Measurements from ENCODE around the gene WNT7B. TPM values are rescaled to one million over a fixed set of nuclear protein-coding genes. Genes with fewer than 3 reads are reported as not detected.

Gene WNT7B
- total and polyA plus RNA-seq, 2 donors (not counting 1 experiment from before 2014, with no cell fraction given): 0.22 to 0.67 TPM

GRCh38 chr22:45983797-45984196, 6.8 kb upstream of the WNT7B start:
- Histone ChIP-seq H3K9ac (ENCODE audit: low read length) (no peak overlapping the region), H3K9me3 (ENCODE audit: control extremely low read depth in 1 of 3, control insufficient read depth in 2 of 3, insufficient read depth in 1 of 3, low read length in 2 of 3) (peaks cover 0 to 39% (median 10%) of the 10 kb centered on the region in 3 donors), H3K36me3 (replicated peaks in 1 of 2; ENCODE audit: control extremely low read depth in 1 of 2, control insufficient read depth in 1 of 2, extremely low read depth in 1 of 2, insufficient read depth in 2 of 2, low read length in 1 of 2) (no peaks in the 10 kb centered on the region), H4K20me1 (ENCODE audit: control insufficient read depth, insufficient read depth, low read length, poor library complexity, severe bottlenecking) (no peaks in the 10 kb centered on the region), H3K79me2 (ENCODE audit: control insufficient read depth, insufficient read depth, low read length) (no peaks in the 10 kb centered on the region), H3K4me3 (ENCODE audit: control extremely low read depth in 1 of 5, extremely low read depth in 1 of 5, insufficient read depth in 1 of 5, low read depth in 2 of 5, low read length in 4 of 5) (no peak overlapping the region), H3K27ac (ENCODE audit: low read length in 2 of 2) (no peak overlapping the region), H3K4me2 (replicated peaks; ENCODE audit: low read depth, low read length, poor library complexity, severe bottlenecking) (no peak overlapping the region), H3K4me1 (ENCODE audit: control insufficient read depth in 2 of 2, insufficient read depth in 2 of 2, low read length in 2 of 2) (peaks cover 5 to 7% of the 10 kb centered on the region in 2 donors), H3K27me3 (replicated peaks in 1 of 4; ENCODE audit: control extremely low read depth in 1 of 4, control insufficient read depth in 3 of 4, insufficient read depth in 4 of 4, low read length in 3 of 4) (peaks cover 0 to 8% (median 4%) of the 10 kb centered on the region in 4 experiments), H2AFZ (ENCODE audit: insufficient read depth, low read depth, low read length, poor library complexity, severe bottlenecking) (no peak overlapping the region)
- Mint-ChIP-seq H3K27ac (no peak overlapping the region), H3K4me1 (no peaks in the 10 kb centered on the region), H3K27me3 (peaks cover 6% of the 10 kb centered on the region), H3K4me3 (no peak overlapping the region), H3K9me3 (ENCODE audit: insufficient read depth) (peaks cover 3% of the 10 kb centered on the region)
- ChIA-PET CTCF (interaction anchor here (1.0 kb wide), 1 partner anchor 22 kb away, joined by 3 read pairs; no protein-coding TSS in a partner anchor), POLR2A (no interaction called here)
- TF ChIP-seq CTCF (IDR thresholded peaks at IDR 0.05) (no peak), EZH2 (IDR thresholded peaks at IDR 0.05; ENCODE audit: borderline replicate concordance, insufficient read depth, low read depth, low read length, poor library complexity, severe bottlenecking) (no peak)
- DNase-seq (no peak), ATAC-seq (ENCODE audit: low read depth) (no peak)
- 83% methylated on average over 5 of the region's 5 CpGs for WGBS (ENCODE audit: insufficient coverage)
- intact Hi-C loops (cut with micrococcal nuclease): no loop called here

- no peak for TF ChIP-seq CTCF (IDR thresholded peaks at IDR 0.05)
- no peak for TF ChIP-seq EZH2 (IDR thresholded peaks at IDR 0.05; ENCODE audit: borderline replicate concordance, insufficient read depth, low read depth, low read length, poor library complexity, severe bottlenecking)
- H3K4me3 Mint-ChIP-seq: no peak overlapping the region
- Histone ChIP-seq H2AFZ (ENCODE audit: insufficient read depth, low read depth, low read length, poor library complexity, severe bottlenecking) (no peak overlapping the region), H3K79me2 (ENCODE audit: control insufficient read depth, insufficient read depth, low read length) (no peaks in the 10 kb centered on the region), H4K20me1 (ENCODE audit: control insufficient read depth, insufficient read depth, low read length, poor library complexity, severe bottlenecking) (no peaks in the 10 kb centered on the region), H3K27ac (ENCODE audit: low read length in 2 of 2) (no peak overlapping the region), H3K27me3 (replicated peaks in 1 of 4; ENCODE audit: control extremely low read depth in 1 of 4, control insufficient read depth in 3 of 4, insufficient read depth in 4 of 4, low read length in 3 of 4) (peaks cover 0 to 19% (median 9%) of the 10 kb centered on the region in 4 experiments), H3K4me3 (ENCODE audit: control extremely low read depth in 1 of 5, extremely low read depth in 1 of 5, insufficient read depth in 1 of 5, low read depth in 2 of 5, low read length in 4 of 5) (no peak overlapping the region), H3K4me2 (replicated peaks; ENCODE audit: low read depth, low read length, poor library complexity, severe bottlenecking) (no peak overlapping the region), H3K9ac (ENCODE audit: low read length) (no peak overlapping the region), H3K4me1 (ENCODE audit: control insufficient read depth in 2 of 2, insufficient read depth in 2 of 2, low read length in 2 of 2) (peaks cover 20 to 26% of the 10 kb centered on the region in 2 donors), H3K36me3 (replicated peaks in 1 of 2; ENCODE audit: control extremely low read depth in 1 of 2, control insufficient read depth in 1 of 2, extremely low read depth in 1 of 2, insufficient read depth in 2 of 2, low read length in 1 of 2) (no peaks in the 10 kb centered on the region), H3K9me3 (ENCODE audit: control extremely low read depth in 1 of 3, control insufficient read depth in 2 of 3, insufficient read depth in 1 of 3, low read length in 2 of 3) (peaks cover 0 to 20% (median 6%) of the 10 kb centered on the region in 3 donors)
- no peak for ATAC-seq (ENCODE audit: low read depth)
- H3K27ac Mint-ChIP-seq: no peak overlapping the region
- no peak for DNase-seq
- peaks cover 13% of the 10 kb centered on the region for H3K4me1 Mint-ChIP-seq
- POLR2A ChIA-PET: no interaction called here
- peaks cover 3% of the 10 kb centered on the region for H3K27me3 Mint-ChIP-seq
- H3K9me3 Mint-ChIP-seq (ENCODE audit: insufficient read depth): no peaks in the 10 kb centered on the region
- whole genome bisulfite sequencing (ENCODE audit: insufficient coverage): 98% methylated on average over 4 of the region's 4 CpGs
- intact Hi-C loops (cut with micrococcal nuclease): no loop called here
- CTCF ChIA-PET: interaction anchor here (1.0 kb wide), 1 partner anchor 336 kb away, joined by 4 read pairs; no protein-coding TSS in a partner anchor
These were observed 3.8 kb upstream of the WNT7B start for GRCh38 chr22:45980761-45981160.

Measured in B cell (primary cell).